Measurements from ENCODE around the gene ALOX15B. TPM values are rescaled to one million over a fixed set of nuclear protein-coding genes. Genes with fewer than 3 reads are reported as not detected.

The ALOX15B gene
- total and polyA plus RNA-seq, 2 of the 13 experiments (the other 11 are each of a cell fraction or from before 2014, with no cell fraction given), result not detected

DNA sequence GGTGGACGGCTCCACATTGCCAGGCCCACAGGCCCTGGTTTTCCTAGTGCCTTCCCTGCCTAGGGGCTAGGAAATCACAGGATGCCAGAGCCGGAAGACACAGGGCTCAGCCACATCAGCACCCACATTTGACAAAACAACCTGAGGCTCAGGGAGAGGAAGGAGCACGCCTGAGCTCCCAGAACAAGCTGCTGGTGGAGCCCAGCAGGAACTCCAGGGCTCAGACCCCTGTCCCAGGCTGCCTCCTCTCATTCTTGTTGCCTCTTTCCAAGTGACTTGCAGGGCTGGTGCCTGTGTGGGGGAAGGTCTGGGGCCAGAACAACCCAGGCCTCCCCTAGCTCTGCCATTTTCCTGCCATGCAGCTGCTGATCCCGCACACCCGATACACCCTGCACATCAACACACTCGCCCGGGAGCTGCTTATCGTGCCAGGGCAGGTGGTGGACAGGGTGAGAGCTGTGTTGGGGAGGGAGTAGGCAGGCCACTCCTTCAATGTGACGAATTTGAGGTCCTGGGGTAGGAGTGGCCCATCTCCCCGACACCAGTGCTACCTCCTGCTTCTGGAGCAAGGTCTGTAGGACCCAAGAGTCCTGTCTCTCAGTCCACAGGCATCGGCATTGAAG lies 7.6 kb downstream of the ALOX15B start (continued):
- TF ChIP-seq ZMYM4 (CRISPR knock-in tag; IDR thresholded peaks at IDR 0.05), result no peak

DNA sequence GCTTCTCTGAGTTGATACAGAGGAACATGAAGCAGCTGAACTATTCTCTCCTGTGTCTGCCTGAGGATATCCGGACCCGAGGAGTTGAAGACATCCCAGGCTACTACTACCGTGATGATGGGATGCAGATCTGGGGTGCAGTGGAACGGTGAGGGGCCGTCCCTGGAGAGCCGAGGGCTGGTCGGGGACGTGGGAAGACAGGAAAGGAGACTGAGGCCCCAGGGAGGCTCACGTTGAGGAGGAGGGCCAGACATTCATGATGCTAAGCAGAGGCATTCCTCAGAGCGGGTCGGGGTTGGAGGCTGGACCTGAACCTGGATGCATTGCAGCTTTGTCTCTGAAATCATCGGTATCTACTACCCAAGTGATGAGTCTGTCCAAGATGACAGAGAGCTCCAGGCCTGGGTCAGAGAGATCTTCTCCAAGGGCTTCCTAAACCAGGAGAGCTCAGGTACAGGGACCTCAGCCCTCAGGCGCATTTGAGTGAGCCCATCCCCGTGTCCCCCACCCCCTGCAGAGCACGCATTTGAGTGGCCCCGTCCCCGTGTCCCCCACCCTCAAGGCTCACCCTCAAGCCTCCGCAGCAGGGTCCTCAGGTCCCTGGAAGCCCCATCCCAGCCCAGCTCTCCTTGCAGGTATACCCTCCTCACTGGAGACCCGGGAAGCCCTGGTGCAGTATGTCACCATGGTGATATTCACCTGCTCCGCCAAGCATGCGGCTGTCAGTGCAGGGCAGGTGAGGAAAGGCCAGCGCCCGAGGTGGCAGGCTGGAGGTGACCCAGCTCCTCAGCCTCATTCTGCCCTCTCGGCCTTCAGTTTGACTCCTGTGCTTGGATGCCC lies 8.3 kb downstream of the ALOX15B start:
- TF ChIP-seq RBFOX2 (IDR thresholded peaks at IDR 0.05; ENCODE audit: low read depth, low read length) (no peak), ZNF432 (CRISPR knock-in tag; IDR thresholded peaks at IDR 0.05; ENCODE audit: borderline replicate concordance) (no peak), ZNF350 (CRISPR knock-in tag; IDR thresholded peaks at IDR 0.05; ENCODE audit: borderline replicate concordance, low read depth) (no peak), NFATC3 (CRISPR knock-in tag; IDR thresholded peaks at IDR 0.05) (no peak), ZNF629 (CRISPR knock-in tag; conservative IDR thresholded peaks at IDR 0.05) (no peak), RCOR2 (CRISPR knock-in tag; IDR thresholded peaks at IDR 0.05) (no peak)
- TF ChIP-seq, protein P1, sequence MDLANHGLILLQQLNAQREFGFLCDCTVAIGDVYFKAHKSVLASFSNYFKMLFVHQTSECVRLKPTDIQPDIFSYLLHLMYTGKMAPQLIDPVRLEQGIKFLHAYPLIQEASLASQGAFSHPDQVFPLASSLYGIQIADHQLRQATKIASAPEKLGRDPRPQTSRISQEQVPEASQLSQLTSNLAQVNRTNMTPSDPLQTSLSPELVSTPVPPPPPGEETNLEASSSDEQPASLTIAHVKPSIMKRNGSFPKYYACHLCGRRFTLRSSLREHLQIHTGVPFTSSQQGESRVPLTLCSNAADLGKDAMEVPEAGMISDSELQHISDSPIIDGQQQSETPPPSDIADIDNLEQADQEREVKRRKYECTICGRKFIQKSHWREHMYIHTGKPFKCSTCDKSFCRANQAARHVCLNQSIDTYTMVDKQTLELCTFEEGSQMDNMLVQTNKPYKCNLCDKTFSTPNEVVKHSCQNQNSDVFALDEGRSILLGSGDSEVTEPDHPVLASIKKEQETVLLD (CRISPR knock-in tag; IDR thresholded peaks at IDR 0.05; ENCODE audit: low read depth), result no peak
- BruUV-seq (replicated peaks), result no TSS peak
- intact Hi-C loops (cut with micrococcal nuclease; ENCODE audit: unreplicated experiment), result no loop called here
- ChIA-PET POLR2A (no interaction called here), CTCF (ENCODE audit: low intra/inter-chr PET ratio, low total read pairs) (no interaction called here)
- WGBS (ENCODE audit: low lambda C conversion rate), result 27% methylated on average over 8 of the region's 24 CpGs
- no peak overlapping the region for H3K4me2 ChIP-seq (ENCODE audit: low read depth, low read length)
- no peaks in the 10 kb centered on the region for H3K9me3 ChIP-seq (ENCODE audit: low read length)
- no peak overlapping the region for H3K27ac ChIP-seq (ENCODE audit: extremely low read length, insufficient read depth, low read length)
- FAIRE-seq (no peak), ATAC-seq (no peak), DNase-seq (ENCODE audit: low spot score) (no peak)
- no peak overlapping the region for H3K9ac ChIP-seq (ENCODE audit: insufficient read depth, low read depth, low read length)
- H3K79me2 ChIP-seq (ENCODE audit: insufficient read depth, low read length), result no peaks in the 10 kb centered on the region
- peaks cover 12 to 90% of the 10 kb centered on the region in 2 experiments; a peak in 4 of 5 replicates for H3K27me3 ChIP-seq (ENCODE audit: control insufficient read depth in 1 of 2, insufficient read depth in 2 of 2, low read length in 2 of 2)
- H3K36me3 ChIP-seq (replicated peaks in 1 of 2; ENCODE audit: control insufficient read depth in 1 of 2, insufficient read depth in 2 of 2, low read length in 2 of 2), result no peaks in the 10 kb centered on the region
- H3K4me1 ChIP-seq (ENCODE audit: insufficient read depth, low read length), result no peaks in the 10 kb centered on the region; the same call in 1 of the 2 replicates
- no peak overlapping the region for H3K4me3 ChIP-seq (replicated peaks in 1 of 3; ENCODE audit: insufficient read depth in 1 of 3, low read depth in 2 of 3, low read length in 3 of 3)
- in situ Hi-C loops (cut with HindIII; ENCODE audit: extremely low pct_ligation_motif_present, low pct_unique_long_range_greater_than_20kb), result no loop called here
- H4K20me1 ChIP-seq (ENCODE audit: insufficient read depth, low read length), result no peaks in the 10 kb centered on the region
- H2AFZ ChIP-seq (ENCODE audit: low read length), result no peak overlapping the region
